HL-60 (cell line): ENCODE results near the gene KRT6A.
"Not testable (repeated sequence)": the region's sequence is repeated elsewhere in the genome, so short reads cannot be mapped to it uniquely, and the experiment has no call there.

Source experiments
- DNase-seq, 2 experiments: peaks; one replicate each; pipeline ENCODE4 v3.0.0-alpha.2; 2010 to 2020; ENCODE audit warnings: low read depth in 1 of 2, low spot score in 1 of 2
- H3K27ac ChIP-seq: fragments of 250-450 bp; sonication (Bioruptor Pico); replicated peaks from 2 replicates; pipeline ENCODE4 v1.5.1; 2020; ENCODE audit warnings: mild to moderate bottlenecking, moderate library complexity
- H3K27me3 ChIP-seq: fragments of 250-450 bp; sonication (Bioruptor Pico); 2 replicates; pipeline ENCODE4 v1.5.1; 2021; ENCODE audit warnings: mild to moderate bottlenecking, moderate library complexity; ENCODE audit not compliant: insufficient read depth, poor library complexity, severe bottlenecking
- H3K4me3 ChIP-seq: replicated peaks from 2 replicates; pipeline ENCODE4 v1.5.1; 2011; ENCODE audit warnings: mild to moderate bottlenecking, control low read depth, low read length; ENCODE audit not compliant: insufficient read depth
- CTCF ChIP-seq: IDR thresholded peaks from one replicate; pipeline ENCODE4 v1.5.1; 2011; ENCODE audit warnings: low read length, control low read depth, inconsistent platforms; ENCODE audit not compliant: insufficient read depth
- GABPA ChIP-seq: IDR thresholded peaks from 2 replicates; pipeline ENCODE4 v1.6.1; 2012; ENCODE audit warnings: low read depth
- POLR2AphosphoS5 ChIP-seq: IDR thresholded peaks from 2 replicates; pipeline ENCODE4 v1.6.1; 2012; ENCODE audit warnings: low read depth
- REST ChIP-seq: IDR thresholded peaks from 2 replicates; pipeline ENCODE4 v1.6.1; 2012; ENCODE audit warnings: low read depth; ENCODE audit not compliant: insufficient replicate concordance
- SPI1 ChIP-seq: IDR thresholded peaks from 2 replicates; pipeline ENCODE4 v1.6.1; 2012; ENCODE audit warnings: low read depth, mild to moderate bottlenecking, borderline replicate concordance

The KRT6A gene

GRCh38 chr12:52502877-52503276 lies 9.8 kb upstream of the KRT6A start:
- TF ChIP-seq REST: no peak
- TF ChIP-seq POLR2AphosphoS5: no peak
- no peak for TF ChIP-seq CTCF
- no peak for TF ChIP-seq GABPA
- no peak for TF ChIP-seq SPI1
- no peak for DNase-seq
- H3K27me3 ChIP-seq: peaks cover 7% of the 10 kb centered on the region
- no peak overlapping the region for H3K27ac ChIP-seq
- H3K4me3 ChIP-seq: no peak overlapping the region

- Histone ChIP-seq H3K27me3 (peaks cover 7% of the 10 kb centered on the region), H3K4me3 (no peak overlapping the region), H3K27ac (no peak overlapping the region)
- no peak for DNase-seq
- no peak for TF ChIP-seq SPI1
- no peak for TF ChIP-seq POLR2AphosphoS5
- TF ChIP-seq GABPA: no peak
- TF ChIP-seq REST: no peak
- no peak for TF ChIP-seq CTCF
Measured at GRCh38 chr12:52501490-52501889, 8.4 kb upstream of the KRT6A start.

GRCh38 chr12:52500574-52500973 lies 7.5 kb upstream of the KRT6A start:
- not testable (repeated sequence) for H3K27me3 ChIP-seq, DNase-seq, H3K4me3 ChIP-seq, H3K27ac ChIP-seq

- DNase-seq: no peak
- Histone ChIP-seq H3K27me3 (peaks cover 2% of the 10 kb centered on the region), H3K4me3 (no peak overlapping the region), H3K27ac (no peak overlapping the region)
- TF ChIP-seq CTCF (no peak), POLR2AphosphoS5 (no peak)
Measured at GRCh38 chr12:52499806-52500560, 6.9 kb upstream of the KRT6A start.
